ENCODE measurements around the gene ITPR3.

Gene ITPR3

DNA sequence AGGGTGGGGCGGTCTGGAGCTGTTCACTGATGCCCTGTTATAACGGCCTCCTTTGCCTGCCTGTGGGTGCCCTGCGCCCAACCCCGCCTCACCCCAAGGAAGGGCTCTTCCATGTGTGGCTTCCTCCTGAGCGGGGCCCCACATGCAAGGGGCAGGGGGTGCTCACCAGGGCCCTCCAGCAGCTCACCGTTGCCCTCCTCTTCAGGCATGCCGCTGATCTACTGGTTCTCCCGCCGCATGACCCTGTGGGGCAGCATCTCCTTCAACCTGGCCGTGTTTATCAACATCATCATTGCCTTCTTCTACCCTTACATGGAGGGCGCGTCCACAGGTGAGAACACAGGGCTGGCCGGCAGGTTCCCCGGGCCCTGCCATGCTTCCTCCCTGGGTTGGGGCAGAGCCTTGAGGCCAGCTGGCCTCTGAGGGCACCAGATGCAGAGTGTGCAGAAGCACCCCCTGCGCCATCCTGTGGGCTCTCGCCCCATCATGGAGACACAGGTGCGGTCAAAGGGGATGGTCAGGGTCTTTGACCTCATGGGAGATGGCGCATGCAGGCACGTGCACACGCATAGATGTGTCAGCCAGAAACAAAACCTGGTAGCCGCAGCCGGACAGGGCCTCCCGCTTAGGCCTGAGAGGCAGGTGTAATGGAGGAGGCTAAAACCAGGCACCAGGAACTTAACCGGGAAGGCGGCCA lies 67.5 kb downstream of the ITPR3 start:
- DNase-seq, result no peak

DNA sequence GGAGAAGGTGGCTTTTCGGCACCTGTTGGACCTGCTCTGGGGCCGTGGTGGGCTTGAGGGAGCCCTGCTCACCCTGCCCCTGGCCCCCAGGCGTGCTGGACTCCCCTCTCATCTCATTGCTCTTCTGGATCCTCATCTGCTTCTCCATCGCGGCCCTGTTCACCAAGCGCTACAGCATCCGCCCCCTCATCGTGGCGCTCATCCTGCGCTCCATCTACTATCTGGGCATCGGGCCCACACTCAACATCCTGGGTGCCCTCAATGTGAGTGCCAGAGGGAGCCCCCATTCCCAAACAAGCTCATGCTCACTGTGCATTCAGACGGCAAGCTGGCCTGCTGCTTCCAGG lies 68.0 kb downstream of the ITPR3 start:
- DNase-seq, result no peak

DNA sequence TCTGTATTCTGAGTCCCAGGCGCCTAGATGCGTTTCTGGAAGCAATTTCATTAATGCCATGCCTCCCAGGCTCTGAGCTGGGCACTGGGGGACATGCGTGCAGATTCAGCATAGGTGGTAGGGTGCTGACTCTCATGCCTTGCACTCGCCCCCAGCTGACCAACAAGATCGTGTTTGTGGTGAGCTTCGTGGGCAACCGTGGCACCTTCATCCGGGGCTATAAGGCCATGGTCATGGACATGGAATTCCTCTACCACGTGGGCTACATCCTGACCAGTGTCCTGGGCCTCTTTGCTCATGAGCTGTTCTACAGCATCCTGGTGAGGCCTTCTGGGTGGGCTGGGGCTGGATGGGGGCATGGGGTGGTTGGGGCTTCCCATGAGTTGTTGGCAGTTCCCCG lies 68.8 kb downstream of the ITPR3 start:
- no peak for DNase-seq

DNA sequence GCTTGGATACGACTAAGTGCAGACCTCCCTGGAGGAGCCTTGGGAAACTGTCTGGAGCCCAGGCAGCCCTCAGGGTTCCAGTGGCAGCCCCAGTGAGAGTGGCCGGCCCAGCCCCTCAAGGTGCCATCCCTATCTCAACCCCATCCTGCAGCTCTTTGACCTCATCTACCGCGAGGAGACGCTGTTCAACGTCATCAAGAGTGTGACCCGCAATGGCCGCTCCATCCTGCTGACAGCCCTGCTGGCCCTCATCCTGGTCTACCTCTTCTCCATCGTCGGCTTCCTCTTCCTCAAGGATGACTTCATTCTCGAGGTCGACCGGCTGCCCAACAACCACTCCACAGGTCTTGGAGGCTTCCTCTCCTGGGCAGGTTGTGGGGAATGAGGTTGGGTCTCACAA lies 69.6 kb downstream of the ITPR3 start:
- no peak for DNase-seq

DNA sequence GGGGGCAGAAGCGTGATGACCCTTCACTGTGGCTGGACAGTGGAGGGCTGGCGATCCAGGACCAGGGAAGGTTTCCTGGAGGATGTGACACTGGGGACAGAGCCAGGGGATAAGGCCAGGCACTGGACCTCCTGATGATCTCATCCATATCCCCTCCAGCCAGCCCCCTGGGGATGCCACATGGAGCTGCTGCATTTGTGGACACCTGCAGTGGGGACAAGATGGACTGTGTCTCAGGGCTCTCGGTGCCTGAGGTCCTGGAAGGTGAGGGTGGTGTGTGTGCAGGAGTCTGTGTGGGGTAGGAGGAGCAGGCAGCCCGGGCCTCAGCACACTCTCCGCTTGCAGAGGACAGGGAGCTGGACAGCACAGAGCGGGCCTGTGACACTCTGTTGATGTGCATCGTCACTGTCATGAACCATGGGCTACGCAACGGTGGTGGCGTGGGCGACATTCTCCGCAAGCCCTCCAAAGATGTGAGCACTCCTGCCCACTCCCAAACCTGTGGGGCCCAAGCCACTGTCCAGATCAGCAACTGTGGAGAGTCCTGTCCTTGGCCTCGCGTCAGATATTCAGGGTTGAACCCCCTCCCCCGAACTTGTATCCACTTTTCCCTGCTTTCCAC lies 70.4 kb downstream of the ITPR3 start:
- no peak for DNase-seq

DNA sequence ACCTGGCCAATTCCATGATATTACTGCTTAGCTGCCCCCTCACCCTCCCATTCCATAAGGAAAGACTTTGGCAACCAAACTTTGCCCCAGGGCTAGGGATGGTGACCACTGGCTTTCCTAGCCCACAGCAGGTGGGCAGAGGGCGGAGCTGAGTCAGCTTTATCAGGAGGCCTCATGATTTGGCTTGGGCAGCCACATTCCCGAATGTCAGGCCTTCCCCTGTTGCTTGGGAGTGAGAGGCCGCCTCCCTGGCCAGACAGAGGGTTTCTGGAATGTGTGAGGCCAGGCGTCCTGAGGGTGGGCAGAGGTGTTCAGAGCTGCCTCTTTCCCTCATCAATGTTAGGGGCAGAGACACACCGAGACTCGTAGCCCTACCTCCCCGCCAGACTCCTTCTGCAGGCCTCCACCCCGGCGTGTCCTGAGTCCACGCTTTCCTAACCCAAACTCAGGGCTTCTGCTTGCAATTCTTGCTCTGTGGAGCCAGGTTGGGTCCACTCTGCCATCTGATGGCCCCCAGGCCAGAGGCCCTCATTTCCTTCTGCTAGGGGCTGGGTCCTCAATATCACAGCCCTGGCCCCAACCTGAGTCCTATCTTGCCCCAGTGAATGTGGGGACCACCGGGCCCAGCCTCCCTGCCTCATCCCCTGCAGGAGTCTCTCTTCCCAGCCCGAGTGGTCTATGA lies 71.1 kb downstream of the ITPR3 start:
- DNase-seq, result no peak

DNA sequence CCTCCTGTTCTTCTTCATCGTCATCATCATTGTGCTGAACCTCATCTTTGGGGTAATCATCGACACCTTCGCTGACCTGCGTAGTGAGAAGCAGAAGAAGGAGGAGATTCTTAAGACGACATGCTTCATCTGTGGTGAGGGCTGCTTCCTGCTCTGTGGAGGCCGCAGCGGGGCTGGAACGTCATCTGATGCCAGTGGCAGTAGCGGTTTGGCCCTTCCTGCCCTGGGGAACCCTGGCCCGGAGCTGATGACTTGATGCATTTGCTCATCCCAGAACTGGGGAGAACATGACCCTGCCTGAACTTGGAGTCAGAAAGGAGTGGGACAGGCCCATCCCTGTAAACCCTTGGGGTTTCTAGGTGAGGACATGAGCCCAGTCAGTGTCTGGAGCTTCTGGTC lies 71.6 kb downstream of the ITPR3 start:
- DNase-seq, result no peak

DNA sequence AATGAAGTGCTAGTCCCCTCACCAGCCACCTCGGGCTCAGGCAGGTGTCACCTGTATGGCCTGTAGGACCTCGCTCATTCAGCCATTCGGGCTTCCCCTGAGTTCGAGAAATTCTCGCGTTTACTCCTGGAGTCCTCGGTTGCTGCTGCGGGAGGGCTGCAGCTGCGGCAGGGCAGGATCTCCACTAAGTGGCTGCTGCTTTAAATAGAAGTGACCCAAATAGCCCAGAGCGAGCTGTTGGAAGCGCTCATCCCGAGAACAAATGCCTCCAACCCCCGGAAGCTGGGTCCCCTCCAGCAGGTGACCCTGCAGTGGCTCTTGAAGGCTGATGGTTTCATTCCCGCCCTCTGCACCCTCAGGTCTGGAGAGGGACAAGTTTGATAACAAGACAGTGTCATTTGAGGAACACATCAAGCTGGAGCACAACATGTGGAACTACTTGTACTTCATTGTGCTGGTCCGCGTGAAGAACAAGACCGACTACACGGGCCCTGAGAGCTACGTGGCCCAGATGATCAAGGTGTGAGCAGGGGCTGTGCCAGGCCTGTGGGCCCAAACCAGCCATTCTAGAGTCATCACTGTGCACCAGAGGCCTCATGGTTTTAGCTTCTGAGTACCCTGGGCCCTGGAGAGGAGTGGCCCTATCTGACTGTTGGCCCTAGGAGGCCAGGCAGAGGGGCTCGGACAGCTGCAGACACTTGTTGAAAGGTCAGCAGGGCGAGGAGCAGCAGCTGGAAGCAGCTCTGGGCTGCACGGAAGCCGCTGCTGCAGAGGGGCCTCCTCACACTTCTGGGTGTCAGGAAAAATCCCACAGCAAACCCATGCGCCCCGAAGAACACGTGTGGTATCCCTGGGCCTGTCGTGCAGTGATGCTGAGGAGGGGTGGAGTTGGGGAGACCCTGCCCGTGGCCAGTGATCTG lies 72.3 kb downstream of the ITPR3 start:
- no peak for DNase-seq

DNA sequence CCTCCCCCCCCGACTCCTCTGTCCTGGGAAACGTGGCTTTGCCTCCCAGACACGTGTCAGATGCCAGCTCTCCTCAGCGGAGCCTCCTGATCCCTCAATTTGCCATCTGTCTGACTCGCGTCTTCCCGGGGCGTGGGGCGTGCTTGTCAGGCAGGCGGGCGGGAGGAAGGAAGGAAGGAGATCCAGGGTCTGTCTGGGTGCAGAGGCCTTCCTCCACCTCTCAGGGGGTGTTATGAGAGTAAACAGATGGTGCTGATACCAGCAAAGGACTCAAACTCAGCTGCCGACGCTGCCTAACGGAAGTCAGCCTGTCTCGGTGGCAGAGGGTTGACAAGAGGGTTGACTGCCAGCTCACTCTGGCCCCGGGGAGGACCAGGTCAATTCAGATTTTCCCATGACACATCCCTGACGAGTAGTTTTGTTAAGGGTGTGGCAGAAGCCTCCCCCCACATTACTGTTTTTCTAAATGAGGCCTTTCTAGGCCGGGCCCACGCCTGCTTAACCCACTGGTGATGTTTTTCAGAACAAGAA lies 73.3 kb downstream of the ITPR3 start:
- DNase-seq, result no peak

DNA sequence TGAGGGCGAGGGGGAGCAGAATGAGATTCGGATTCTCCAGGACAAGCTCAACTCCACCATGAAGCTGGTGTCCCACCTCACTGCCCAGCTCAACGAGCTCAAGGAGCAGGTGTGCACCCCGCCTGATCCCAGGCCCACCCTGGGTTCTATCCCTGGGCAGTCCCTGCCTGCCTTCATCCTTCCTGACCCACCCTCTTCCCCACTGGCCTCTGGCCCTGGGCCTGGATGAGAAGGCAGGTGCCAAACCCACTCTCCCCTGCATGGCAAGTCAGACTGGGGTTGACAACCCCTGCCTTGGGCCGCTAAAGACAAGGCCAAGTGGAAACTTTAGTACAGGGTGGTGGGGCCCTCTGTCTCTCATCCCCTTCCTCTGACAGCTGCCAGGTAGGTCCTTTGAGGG lies 73.9 kb downstream of the ITPR3 start:
- DNase-seq, result no peak

DNA sequence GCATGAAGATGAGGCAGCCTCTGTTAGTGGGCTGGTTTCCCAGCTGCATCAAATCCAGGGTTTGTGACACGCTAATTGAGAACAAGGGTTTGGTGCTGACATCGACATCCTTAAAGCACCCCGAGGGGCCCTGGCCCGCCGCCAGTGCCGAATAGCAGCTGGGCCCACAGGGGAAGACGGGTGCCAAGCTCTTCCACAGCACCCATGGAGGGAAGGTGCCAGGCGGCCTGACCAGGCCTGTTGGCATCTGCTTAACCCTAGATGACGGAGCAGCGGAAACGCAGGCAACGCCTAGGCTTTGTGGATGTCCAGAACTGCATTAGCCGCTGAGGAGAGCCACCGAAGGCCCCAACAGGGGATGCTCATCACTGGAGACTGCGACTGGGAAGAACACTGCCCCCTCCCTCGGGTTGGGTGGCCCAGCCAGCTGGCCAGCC lies 74.3 kb downstream of the ITPR3 start:
- no peak for DNase-seq

DNA sequence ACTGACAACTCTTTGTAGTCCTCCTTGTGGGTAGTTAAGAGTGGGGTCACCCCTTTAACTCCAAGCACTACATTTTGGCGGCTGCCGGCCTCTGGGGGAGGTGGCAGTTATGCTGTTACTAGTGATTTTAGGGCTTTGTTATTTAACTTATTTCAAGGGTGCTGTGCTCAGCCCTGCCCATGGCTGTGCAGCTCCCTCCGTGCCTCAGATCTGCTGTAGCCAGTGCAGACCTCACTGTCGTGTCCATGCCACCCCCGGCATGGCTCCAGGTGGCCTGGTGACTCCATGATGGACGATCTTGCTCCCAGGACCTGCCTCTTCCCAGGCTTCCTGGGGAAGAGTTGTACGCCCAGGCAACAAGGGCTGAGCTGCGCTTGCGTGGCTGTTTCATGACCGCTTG lies 75.0 kb downstream of the ITPR3 start:
- no peak for DNase-seq

DNA sequence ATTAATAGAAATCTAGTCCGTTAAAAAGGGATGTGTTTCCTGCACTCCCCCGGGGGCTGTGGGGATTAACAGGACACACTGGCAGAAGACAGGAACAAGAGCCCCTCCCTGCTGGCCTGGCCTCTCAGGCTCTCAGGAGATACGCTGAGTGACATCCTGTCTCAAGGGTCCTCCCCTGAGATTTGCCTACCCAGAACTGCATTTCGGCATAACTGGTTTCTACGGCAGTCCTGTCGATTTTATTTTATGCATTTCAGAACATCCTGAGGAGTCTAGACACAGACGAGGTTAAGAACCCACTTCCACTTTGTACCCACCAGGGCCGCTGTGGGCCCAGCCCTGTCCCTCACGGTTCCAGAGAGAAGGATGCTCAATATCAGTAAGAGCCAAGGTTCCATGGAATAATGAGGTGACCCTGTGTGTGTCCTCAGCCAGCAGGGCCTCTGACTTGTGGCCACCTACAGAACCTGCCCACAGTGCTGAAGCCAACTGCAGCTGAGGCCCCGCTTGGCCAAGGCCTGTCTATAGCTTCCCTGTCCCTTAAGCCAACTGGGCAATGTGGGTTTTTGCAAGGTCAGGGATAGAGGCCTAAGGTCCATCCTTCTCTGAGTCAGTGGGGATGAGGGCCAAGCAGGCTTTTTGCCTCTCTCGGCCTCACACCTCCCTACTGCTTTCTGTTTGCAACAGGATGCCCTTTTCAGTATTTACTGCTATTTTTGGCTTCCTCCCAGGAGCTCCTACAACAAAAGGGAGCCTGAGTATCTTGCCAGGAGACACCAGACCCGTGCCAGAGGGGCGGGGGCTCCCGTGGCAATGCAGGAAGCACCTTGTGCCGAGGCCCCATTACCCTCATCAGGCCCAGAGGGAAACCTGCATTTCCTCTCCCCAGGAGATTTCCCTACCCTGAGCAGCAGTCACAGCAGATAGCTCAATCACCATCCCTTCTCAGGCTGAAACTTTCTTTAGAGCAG lies 75.7 kb downstream of the ITPR3 start:
- DNase-seq, result no peak

DNA sequence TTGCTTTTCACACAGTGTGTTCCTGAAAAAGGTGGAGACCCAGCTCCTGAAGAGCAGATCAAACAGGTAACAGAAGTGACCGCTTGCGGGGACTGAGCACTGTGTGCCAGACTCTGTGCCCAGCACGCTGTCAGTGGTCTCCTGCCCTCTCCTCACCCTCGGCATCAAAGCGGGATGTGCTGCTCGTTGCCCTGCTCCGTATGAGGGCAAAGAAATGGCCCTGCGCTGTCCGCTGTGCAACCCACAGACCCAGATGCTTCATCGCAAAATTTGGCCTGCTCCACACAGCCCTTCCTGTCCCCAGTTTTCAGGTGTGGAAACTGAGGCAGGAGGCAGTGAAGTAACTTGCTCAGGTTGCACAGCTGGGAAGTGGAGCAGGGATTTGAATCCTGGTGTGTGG lies 76.7 kb downstream of the ITPR3 start:
- DNase-seq, result no peak

DNA sequence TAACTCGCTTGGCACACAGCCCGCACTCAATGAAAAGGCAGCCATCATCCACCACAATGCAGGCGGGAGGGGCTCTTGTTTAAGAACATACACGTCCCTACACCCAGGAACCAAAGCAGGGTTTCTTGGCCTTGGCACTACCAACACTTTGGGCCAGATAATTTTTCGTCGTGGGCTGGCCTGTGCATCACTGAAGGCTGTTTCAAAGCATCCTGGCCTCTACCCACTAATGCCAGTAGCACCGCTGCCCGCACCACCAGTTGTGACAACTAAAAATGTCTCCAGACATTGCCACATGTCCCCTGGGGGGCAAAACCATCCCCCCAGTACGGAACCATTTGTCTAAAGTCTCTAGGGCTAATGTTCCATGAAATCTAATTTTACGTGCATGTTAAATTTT lies 77.4 kb downstream of the ITPR3 start:
- DNase-seq, result no peak

DNA sequence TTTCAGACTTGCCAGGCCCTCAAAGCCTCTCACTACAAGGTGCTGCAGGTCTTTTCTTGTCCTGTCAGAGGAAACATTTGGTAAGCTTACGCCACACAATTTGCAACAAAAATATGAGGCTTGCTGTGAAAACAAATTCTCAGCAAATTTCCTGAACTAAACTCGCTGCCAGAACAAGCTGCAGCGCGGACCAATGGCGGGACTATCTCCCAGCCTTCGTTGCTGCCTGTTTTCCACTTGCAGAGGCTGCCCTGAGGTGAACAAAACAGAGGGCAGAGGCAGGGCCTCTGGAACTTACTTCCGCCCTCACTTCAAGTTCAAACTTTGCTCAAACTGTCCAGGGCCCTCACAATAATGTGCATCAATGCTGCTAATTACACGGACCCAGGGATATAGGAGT lies 78.0 kb downstream of the ITPR3 start:
- DNase-seq, result no peak

DNA sequence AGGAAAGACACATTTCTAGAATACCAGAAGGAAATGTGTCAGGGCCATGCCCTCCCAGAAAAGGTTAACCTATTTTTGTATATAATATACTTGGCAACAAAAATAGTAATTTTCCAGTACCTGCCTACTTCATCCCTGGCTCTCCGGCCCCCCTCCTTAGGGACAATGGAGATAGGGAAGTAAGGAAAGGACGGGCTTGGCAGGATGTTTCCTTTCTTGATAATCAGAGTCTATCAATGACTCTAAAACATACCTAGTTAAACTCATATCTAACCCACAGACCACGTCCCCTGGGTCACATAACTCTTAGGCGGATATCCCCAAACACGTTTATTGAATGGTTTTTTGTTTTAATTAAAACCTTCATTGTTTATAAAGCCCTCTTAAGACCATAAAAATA lies 78.6 kb downstream of the ITPR3 start:
- DNase-seq, result no peak

DNA sequence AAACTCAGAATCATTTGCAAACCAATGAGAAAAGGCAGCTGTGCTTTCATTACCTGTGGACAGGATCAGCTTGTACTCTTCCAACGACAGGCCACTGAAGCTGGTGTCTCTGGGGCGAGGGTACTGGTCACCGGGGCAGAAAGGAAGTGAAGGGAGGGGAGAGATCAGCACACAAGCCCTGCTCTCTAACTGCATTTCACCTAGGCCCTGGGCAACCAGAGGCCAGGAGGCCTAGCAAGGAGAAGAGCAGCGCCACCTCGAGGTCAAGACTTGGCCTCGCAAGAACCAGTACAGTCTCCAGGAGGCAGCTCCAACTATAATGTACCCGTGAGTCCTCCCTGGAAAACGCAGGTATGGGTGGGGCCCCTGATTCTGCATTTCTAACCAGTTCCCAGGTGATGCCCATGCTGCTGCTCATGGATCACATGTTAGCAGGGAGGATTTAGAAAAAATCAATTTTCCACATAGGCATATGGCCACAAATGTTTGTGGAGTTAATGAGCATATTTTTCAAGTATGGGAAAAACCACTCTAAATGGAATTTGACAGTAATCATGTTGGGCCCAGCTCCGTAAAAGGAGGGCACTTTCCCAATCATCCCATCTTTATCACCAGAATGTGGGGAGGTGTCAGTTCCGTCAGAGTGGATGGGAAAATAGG lies 79.4 kb downstream of the ITPR3 start:
- DNase-seq, result peak; percentile 63 to 67

DNA sequence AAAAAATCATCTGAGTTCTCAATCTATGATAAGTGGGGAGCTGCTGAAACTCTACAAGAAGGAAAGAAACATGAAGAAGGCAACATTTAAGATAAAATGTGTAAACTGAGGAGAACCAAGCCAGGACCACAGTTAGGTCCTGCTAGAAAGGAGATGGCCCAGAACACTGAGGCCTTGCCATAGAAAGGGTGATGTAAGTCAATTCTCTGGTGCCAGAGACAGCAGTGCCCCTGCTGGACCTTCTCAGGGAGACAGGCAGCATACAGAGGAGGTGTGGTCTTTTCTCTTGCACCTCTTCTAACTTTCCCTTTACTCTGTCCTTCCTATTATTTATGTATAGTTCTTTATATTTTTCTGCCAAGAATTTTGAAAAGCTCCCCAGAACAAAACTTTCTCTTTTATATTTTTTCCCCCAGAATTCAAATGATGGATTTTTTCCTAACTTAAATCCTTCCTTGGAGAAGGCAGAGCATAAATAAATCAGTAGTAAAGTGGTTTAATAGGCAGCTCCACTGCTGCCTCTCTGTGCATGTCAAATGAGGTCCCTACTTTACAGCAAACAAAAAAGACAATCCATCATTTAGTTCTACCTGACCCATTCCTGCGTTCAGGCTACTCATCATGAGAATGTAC lies 81.3 kb downstream of the ITPR3 start:
- peak; percentile 41 to 64 for DNase-seq

DNA sequence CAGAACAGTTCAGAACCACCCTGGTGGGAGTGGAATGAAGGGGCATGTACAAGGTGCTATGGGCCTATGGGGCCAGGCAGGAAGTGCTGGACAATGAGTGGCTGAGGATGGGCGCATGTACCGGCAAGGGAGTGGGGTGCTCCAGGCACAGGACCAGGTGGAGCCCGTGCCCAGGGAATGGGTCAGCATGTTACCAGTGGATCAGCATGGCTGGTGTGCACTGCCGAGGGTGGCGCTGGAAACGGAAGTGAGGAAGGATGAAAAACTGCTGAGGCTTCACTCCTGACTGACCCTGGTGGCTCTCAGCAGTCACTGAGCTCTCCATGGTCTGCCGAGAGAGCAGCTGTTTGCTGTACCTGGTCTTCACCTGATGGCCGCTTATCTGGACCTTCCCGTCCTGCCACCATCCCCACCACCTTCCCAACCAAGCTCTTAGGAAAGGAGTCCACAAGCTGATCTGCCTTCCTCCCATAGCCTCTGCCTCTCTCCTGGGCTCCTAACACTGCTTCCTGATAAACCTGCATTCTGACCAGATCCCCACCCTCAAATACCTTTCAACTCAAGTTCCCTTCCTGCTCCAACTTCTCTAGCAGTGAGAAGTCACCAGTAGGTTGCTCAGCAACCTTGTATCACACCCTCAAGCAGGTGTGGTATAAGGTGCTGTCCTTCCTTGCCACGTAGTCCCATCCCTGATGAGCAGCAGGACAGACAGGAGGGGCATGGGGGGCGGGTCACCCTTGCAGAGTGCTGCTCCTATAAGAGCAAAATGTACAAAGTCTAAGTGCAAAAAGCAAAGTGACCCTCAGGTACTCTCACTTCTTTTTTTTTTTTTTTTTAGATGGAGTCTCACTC lies 83.3 kb downstream of the ITPR3 start:
- no peak for DNase-seq

Measured in AML-193 (cell line).